GM12892 (cell line): ENCODE measurements around the gene SNAPC4.
A peak's percentile ranks its signal among the peaks of the same experiment; 100 is the strongest.

ENCODE experiments used
- DNase-seq: peaks from one replicate; pipeline ENCODE4 v3.0.0; 2011; ENCODE audit not compliant: insufficient read length
- FAIRE-seq: peaks from 2 replicates; lab custom pipeline; 2011; peaks lifted over from hg19 to GRCh38; lab: Jason Lieb, UNC
- POLR2A ChIP-seq: IDR thresholded peaks from 2 replicates; pipeline ENCODE4 v1.6.1; 2011; ENCODE audit warnings: low read depth, low read length, control low read depth
- POLR2AphosphoS5 ChIP-seq: IDR thresholded peaks from 2 replicates; pipeline ENCODE4 v1.6.1; 2011; ENCODE audit warnings: low read depth, low read length, control low read depth
- TAF1 ChIP-seq: IDR thresholded peaks from 2 replicates; pipeline ENCODE4 v1.6.1; 2011; ENCODE audit warnings: low read depth, mild to moderate bottlenecking, control low read depth, low read length, borderline replicate concordance

Gene SNAPC4

GRCh38 chr9:136371533-136371880 is 28.5 kb downstream of the SNAPC4 start:
- DNase-seq (no peak), FAIRE-seq (no peak)
- no peak for TF ChIP-seq POLR2A

GRCh38 chr9:136370687-136371532 is 29.1 kb downstream of the SNAPC4 start:
- TF ChIP-seq TAF1: no peak
- no peak for TF ChIP-seq POLR2A
- no peak for TF ChIP-seq POLR2AphosphoS5
- FAIRE-seq (no peak), DNase-seq (no peak)

- DNase-seq: no peak
- FAIRE-seq: no peak
- TF ChIP-seq POLR2AphosphoS5 (no peak), POLR2A (no peak), TAF1 (no peak)
Measured at GRCh38 chr9:136370037-136370436, 29.9 kb downstream of the SNAPC4 start.

GRCh38 chr9:136368190-136368589 is 31.8 kb downstream of the SNAPC4 start:
- FAIRE-seq (no peak), DNase-seq (no peak)
- no peak for TF ChIP-seq POLR2AphosphoS5
- no peak for TF ChIP-seq POLR2A
- TF ChIP-seq TAF1: no peak

- DNase-seq (no peak), FAIRE-seq (no peak)
- TF ChIP-seq POLR2AphosphoS5 (no peak), TAF1 (no peak), POLR2A (no peak)
Measured at GRCh38 chr9:136367296-136368145, 32.4 kb downstream of the SNAPC4 start.

GRCh38 chr9:136366826-136367225 is 33.1 kb downstream of the SNAPC4 start:
- DNase-seq (no peak), FAIRE-seq (no peak)
- TF ChIP-seq POLR2AphosphoS5: no peak
- no peak for TF ChIP-seq TAF1
- no peak for TF ChIP-seq POLR2A

- no peak for FAIRE-seq
- DNase-seq: no peak
- TF ChIP-seq TAF1 (no peak), POLR2A (no peak; the same call in 1 of the 2 replicates), POLR2AphosphoS5 (no peak)
Measured at GRCh38 chr9:136365775-136366222, 34.2 kb downstream of the SNAPC4 start.

- FAIRE-seq: no peak
- TF ChIP-seq TAF1: no peak
- TF ChIP-seq POLR2A: no peak
- TF ChIP-seq POLR2AphosphoS5: no peak
- DNase-seq: no peak
Measured at GRCh38 chr9:136364942-136365774, 34.8 kb downstream of the SNAPC4 start.

- no peak for DNase-seq
- TF ChIP-seq POLR2AphosphoS5 (no peak), POLR2A (no peak), TAF1 (no peak)
- FAIRE-seq: no peak
Measured at GRCh38 chr9:136363949-136364748, 35.8 kb downstream of the SNAPC4 start.

- DNase-seq: peak; percentile 99
- peak; percentile 99 for FAIRE-seq
- TF ChIP-seq POLR2AphosphoS5 (peak; percentile 86), POLR2A (peak; percentile 83; the same call in 1 of the 2 replicates), TAF1 (peak; percentile 16; the same call in 1 of the 2 replicates)
Measured at GRCh38 chr9:136363106-136363948, 36.6 kb downstream of the SNAPC4 start, which contains the start of gene DNLZ. Gene DNLZ (minus strand): TSS chr9:136363744. CDS start chr9:136363714, 30 bp downstream.
